Activated T-cell treated with anti-CD3 and anti-CD28 coated beads, Interleukin-2, amount 50 U/mL, for 48 hours (primary cell): ENCODE measurements around the gene S100A14.

Experiments
- DNase-seq, 2 experiments: peaks; one replicate each; pipeline ENCODE4 v3.0.0-alpha.2; 2020

S100A14 gene

GRCh38 chr1:153638261-153638660, 22.1 kb upstream of the S100A14 start:
- DNase-seq = no peak

- no peak for DNase-seq
Measured at GRCh38 chr1:153636312-153636711, 20.2 kb upstream of the S100A14 start.

- DNase-seq = no peak
Measured at GRCh38 chr1:153635872-153636271, 19.7 kb upstream of the S100A14 start.

- peak; percentile 99 to 100 for DNase-seq
Measured at GRCh38 chr1:153633754-153634665, 17.9 kb upstream of the S100A14 start, which contains the start of gene CHTOP. Gene CHTOP (plus strand): TSS chr1:153634066. CDS start chr1:153636589, 2,523 bp downstream.

- DNase-seq = no peak
Measured at GRCh38 chr1:153633161-153633753, 17.1 kb upstream of the S100A14 start.

- DNase-seq = no peak
Measured at GRCh38 chr1:153631047-153632022, 15.2 kb upstream of the S100A14 start.

- DNase-seq = no peak
Measured at GRCh38 chr1:153630384-153630783, 14.3 kb upstream of the S100A14 start.

GRCh38 chr1:153629971-153630370, 13.8 kb upstream of the S100A14 start:
- DNase-seq = no peak

GRCh38 chr1:153629343-153629665, 13.2 kb upstream of the S100A14 start:
- no peak for DNase-seq

- no peak for DNase-seq
Measured at GRCh38 chr1:153628638-153629342, 12.7 kb upstream of the S100A14 start.

GRCh38 chr1:153627715-153628626, 11.8 kb upstream of the S100A14 start, which contains the start of gene S100A1:
Gene S100A1 (plus strand): TSS chr1:153628434. CDS start chr1:153630522, 2,088 bp downstream.
- no peak for DNase-seq

GRCh38 chr1:153626904-153627714, 11.0 kb upstream of the S100A14 start, which contains the start of gene S100A13:
Gene S100A13 (minus strand): TSS chr1:153627505. CDS start chr1:153626472, 1,033 bp downstream.
- no peak for DNase-seq

- no peak for DNase-seq
Measured at GRCh38 chr1:153626477-153626903, 10.4 kb upstream of the S100A14 start.

GRCh38 chr1:153624965-153625611, 9.0 kb upstream of the S100A14 start:
- no peak for DNase-seq

GRCh38 chr1:153623101-153623500, 7.0 kb upstream of the S100A14 start:
- DNase-seq = no peak

- DNase-seq = no peak
Measured at GRCh38 chr1:153619171-153619570, 3.0 kb upstream of the S100A14 start.

- peak; percentile 88 to 92 for DNase-seq
Measured at GRCh38 chr1:153617663-153618062, 1.5 kb upstream of the S100A14 start.

GRCh38 chr1:153616917-153617311, 789 bp upstream of the S100A14 start:
- DNase-seq = no peak

- DNase-seq = no peak
Measured at GRCh38 chr1:153615406-153615805, 719 bp downstream of the S100A14 start.

GRCh38 chr1:153614906-153615305, 1.2 kb downstream of the S100A14 start:
- no peak for DNase-seq
